GF-D8 (cell line): ENCODE measurements around the gene TTYH1.
"Not testable (repeated sequence)": the region's sequence is repeated elsewhere in the genome, so short reads cannot be mapped to it uniquely, and the experiment has no call there.

ENCODE experiments used
- DNase-seq: peaks from one replicate; lab custom pipeline; 2025; lab: John Stamatoyannopoulos, UW

Gene TTYH1

DNA sequence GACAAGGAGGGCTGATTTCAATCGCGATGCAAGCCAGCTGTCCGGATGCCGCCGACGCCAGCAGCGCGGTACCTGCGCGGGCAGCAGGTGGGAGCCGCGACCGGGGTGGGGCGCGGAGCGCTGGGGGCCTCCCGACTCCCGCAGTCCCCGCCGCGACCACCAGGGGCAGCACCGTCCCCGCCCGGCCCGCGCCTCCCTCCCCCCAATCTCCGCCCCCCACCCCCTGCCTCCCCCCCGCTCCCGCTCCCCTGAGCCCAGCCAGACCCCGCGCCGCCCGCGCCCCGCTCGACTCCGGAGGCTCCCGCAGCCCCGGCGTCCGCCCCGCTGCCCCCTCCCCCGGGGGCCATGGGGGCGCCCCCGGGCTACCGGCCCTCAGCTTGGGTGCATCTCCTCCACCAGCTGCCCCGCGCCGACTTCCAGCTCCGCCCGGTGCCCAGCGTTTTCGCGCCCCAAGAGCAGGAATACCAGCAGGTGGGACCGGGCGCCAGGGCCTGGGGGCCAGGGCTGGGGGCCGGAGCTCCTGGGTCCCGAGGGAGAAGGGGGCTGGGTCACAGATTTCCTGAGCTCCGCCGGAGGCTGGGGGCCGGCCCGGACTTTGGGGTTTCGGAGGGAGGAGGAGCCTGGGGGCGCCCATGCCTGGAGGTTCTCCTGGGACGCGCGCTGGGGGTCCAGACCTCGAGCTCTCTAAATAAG is at the start of gene TTYH1:
TTYH1 (plus strand) TSS at position 257 of the 693 bp plus-strand sequence; CDS start at position 346, 89 bp downstream.
- DNase-seq, result no peak

- not testable (repeated sequence) for DNase-seq
Measured at GRCh38 chr19:54365798-54366197, 49.5 kb upstream of the TTYH1 start.

GRCh38 chr19:54366811-54367210 is 48.5 kb upstream of the TTYH1 start:
- no peak for DNase-seq

DNA sequence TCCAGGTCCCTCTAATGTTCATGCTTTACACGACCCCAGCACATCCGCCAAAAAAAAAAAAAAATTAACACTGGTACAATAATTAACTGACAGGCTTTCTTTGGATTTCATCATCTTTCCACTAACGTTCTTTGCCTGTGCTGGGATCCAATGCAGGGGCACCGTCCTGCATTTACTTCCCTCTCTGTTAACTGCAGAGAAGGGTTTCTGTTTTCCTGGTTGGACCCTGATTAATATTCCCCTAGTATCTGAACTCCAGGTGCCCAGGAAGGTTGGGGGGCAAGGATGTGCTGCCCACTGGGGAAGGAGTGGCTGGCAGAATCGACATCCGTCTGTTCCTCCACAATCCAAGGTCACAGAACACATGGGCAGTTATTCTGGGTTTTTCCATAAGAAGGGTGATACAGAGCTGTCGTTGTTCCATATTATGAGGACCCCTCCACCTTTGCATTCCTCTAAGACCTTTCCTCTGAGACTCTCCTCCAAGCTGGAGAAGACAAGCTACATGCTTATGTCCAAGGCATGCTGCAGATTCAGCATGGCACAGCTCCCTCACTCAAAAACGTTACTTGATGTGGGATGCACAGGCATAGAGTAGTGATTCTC is 46.1 kb upstream of the TTYH1 start:
- DNase-seq, result peak; percentile 77

DNA sequence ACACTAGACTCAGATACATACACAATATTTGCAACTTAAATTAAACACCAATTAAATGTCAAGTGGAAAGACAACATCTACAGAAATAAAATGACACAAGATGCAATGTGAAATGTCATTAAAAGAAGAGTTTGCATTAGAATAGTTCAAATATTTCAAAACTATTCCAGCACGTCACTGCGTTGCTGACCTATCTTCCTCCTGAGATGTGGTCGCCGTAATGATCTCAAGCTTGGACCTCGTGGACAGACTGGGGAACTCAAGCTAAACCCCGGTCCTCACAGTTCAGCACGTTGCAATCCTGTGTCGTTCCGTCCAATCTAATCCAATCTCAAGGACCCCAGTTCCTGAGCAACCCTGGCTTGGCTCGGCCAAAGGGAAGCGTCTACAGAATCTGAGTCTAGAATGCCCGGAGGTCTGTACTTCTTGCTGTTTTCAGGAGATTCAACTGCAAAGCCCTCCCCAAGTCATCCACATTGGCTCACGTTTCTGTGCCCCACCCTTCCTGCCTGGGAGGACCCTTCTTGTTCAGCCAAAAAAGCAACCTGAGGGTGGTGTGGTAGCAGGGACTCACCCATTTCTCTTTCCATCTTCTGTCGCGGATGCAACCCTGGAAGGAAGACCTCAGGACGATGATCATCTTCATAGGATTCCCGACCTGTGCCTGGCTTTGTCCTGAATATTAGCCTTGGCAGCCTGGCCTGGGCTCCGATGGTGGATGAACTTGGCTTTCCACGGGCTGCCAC is 45.4 kb upstream of the TTYH1 start:
- peak; percentile 36 for DNase-seq

DNA sequence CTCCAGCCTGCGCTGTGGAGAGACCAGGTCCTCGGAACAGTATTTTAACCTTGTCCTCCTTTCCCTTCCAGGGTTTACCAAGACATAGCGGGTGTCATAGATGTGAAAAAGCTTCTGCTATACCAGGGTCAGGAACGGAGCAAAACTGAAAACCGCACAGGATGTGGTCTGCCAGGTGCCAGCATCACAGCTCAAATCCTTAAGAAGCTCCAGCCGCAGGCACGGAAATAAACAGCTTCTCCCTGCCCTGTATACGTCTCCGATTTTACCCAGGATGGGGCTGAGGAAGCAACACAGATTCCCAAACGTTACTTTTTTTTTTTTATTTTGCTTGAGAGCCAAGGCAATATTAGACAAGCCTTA is 44.8 kb upstream of the TTYH1 start:
- DNase-seq, result peak; percentile 79

DNA sequence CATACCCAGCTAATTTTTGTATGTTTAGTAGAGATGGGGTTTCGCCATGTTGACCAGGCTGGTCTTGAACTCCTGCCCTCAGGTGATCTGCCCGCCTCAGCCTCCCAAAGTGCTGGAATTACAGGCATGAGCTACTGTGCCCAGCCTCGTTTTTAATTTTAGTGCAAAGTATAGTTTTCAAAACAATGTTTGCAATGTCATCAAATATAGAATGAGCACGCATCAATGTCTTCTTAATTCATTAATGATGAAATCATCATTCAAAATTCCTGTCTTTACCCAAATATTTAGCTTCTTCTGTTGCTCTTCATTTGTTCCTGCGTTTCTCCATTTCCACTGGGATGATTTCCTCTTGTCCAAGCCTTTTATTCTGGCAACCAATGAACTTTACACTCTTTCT is 43.8 kb upstream of the TTYH1 start:
- not testable (repeated sequence) for DNase-seq

DNA sequence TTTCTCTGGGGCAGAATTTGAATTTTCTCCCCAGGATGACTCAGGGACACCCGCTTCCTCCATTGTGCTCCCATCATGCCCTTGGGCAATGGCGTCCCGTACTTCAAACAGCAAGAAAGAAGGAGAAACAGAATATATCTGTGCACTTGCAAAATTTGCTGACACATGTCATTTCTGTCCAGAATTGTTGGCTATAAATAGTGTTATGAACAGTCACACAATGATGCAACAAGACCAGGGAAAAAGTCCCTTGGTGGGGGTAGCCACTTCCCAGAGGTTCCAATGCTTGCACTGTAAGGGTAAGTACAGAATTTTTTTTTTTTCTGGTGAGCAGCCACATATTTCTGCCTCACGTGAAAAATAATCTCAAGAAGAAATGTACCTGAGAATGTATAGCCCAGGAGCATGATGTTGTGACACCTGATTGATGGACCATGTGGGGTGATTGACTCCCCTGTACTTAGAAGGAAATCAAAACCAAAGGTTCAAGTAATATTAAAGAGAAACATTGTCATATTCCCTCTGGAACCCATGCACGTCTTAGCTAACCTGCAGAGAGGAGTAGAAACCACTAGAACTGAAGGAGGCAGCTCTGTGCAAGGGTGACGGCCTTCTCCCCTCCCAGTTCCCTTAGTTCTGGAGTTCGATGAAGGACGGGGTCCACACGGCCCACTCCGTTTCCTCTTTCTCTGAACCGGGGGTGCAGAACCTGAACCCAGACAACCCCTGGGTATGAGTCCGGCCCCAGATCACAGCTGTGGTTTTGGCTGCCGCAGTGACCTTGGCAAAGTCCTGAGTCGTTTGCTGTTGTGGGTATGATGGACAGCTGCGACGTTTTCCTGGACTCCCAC is 41.3 kb upstream of the TTYH1 start:
- peak; percentile 53 for DNase-seq

DNA sequence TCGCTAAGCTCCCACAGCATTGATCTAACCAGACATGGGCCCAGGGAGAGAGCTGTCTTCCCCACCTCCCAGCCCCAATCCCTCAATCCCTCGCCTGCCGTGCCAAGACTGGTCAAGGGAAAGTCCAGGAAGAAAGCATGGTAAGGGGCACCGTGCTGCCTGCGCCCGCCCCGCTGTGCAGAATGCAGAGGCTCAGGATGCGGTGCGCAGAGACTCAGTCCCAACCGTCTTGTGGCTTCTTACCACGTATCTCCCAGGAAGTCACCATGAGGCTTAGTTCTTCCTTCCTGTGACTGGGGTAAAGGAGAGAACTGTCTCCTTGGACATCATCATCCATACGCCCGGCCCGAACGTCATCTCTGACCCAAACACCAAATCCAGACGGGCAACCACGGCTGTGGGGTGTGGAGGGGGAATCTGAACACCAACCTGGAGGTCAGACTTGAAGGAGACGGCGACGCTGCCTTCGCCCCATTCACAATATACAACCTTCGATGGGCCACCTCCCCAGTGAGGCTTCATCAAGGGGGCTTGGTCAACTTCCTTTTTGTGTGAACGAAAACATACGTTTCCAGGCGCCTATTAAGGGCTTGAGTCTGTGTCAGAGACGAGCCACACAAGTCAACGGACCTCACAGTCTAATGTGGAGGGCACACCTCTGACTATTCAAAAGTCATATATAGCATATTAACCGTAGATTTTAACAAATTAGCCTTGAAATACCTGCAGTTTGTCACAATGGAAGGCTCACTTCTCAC is 39.9 kb upstream of the TTYH1 start:
- DNase-seq, result peak; percentile 62

DNA sequence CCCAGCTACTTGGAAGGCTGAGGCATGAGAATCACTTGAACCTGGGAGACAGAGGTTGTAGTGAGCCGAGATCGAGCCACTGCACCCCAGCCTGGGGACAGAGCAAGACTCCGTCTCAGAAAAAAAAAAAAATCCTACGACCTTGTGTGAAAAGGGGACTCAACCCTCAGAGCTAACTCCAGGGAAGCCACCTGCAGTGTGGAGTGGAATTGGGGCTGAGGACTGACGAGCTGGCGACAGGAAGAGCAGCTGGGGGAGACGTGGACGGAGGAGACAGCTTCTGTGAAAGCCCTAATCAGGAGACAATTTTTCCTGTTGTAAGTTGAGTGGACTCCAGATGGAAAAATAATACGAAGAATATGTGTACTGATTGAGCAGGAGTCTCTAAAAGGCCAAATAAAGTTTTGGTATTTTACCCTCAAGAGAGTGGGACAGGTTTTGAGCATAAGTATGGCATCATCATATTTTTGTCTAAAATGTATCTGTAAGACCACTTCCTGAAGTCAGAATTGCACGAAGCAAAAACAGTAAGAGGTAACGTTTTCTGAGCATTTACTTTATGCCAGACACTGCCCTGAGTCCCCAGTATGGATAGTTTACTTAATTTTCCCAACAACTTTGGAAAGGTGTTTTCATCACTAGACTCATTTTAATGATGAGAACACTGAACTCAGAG is 38.5 kb upstream of the TTYH1 start:
- DNase-seq, result no peak

DNA sequence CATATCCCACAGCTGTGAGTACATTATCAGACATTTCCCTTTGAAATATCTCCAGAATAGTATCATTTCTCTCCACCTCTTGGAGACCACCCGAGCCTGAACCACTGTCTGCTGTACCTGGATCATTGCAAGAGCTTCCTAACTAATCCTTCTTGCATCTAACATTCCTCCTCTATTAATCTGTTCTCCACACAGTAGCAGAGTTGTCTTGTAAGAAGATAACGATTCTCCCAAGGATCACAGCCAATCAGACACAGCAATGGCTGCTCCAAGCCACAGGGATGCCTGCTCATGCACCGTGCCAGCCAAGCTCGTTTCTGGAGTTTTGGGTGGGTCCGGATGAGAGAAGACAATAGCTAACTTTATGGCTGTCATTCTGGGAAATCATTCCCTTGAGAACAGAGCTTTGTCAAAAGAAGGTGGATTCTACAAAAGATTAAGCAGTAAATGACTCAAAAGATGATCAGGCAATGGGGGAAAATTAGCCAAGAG is 36.0 kb upstream of the TTYH1 start:
- DNase-seq, result no peak

DNA sequence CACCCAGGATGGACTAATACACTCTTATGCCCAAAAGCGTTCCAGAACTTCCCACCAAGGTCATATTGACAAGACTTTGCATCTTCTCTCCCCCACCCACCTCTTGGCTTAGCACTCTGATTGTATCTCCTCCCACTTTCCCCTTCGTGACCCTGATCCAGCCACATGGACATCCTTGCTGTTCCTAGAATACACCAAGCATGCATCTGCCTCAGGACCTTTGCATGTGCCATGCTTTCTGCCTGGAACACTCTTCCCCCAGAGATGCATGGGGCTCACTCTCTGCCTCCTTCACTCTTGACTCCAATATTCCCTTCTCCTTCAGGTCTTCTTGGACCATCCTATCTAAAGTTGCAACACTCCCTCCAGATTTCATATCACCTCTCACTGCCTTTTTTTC is 34.4 kb upstream of the TTYH1 start:
- no peak for DNase-seq

- not testable (repeated sequence) for DNase-seq
Measured at GRCh38 chr19:54382041-54382440, 33.2 kb upstream of the TTYH1 start.

- no peak for DNase-seq
Measured at GRCh38 chr19:54383330-54383729, 31.9 kb upstream of the TTYH1 start.

- DNase-seq, result peak; percentile 99
Measured at GRCh38 chr19:54387991-54388801, 27.1 kb upstream of the TTYH1 start.

DNA sequence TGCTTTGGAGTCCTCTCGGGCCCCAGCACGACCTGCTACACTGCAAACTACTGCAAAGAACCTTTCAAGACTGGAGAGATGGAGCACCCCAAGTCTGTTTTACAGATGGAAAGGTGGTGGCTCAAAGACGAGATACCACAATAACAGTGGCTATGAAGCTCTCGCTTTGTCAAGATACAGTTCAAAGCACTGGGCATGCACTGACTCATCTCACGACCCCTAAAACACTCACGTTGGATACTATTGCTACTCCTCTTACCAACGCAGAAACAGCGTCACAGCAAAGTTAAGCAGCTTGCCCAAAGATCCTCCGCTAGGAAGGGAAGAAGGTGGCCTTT is 26.5 kb upstream of the TTYH1 start:
- no peak for DNase-seq

DNA sequence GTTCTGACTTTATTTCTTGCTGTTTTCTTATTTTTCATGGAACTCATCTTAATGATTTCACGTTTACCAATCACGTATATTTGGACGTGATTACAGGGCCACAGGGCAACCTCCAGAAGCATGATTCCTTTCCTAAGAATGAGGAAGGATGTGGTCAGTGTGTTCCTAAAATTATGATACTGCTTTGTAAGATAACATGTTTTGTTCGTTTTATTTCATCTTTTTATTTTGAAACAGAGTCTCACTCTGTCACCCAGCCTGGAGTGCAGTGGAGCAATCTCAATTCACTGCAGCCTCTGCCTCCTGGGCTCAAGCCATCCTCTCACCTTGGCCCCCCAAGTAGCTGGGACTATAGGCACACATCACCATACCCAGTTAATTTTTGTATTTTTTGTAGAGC is 25.7 kb upstream of the TTYH1 start:
- peak; percentile 97 for DNase-seq

DNA sequence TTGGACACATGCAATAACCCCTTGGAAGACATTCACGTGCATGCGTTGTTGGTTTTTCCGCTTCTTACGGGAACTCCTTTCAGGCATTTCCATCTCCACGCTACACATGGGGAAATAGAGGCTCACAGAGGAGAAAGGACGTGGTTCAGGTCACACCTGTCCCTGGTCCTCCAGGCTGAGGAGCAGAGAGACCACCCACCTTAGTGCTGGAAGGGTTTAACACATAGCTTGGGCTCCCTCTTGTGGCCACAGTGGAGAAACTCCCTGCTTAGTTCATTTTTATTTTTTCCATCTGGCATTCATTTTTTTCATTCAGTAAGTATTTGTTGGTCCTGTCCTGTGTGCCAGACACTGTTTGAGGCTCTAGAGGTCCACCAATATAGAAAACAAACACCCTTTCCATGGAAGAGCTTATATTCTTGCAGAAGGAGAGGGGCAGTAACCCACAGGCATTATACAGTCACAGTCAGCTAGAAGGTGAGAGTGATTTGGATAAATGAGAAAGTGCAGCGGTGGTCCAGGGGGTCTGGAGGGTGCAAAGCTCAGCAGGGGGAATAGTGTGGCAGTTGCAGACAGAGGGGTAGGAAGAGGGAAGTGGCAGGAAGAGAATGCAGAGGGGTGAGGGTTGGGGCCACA is 24.2 kb upstream of the TTYH1 start:
- DNase-seq, result peak; percentile 46

- peak; percentile 3 for DNase-seq
Measured at GRCh38 chr19:54391589-54392061, 23.6 kb upstream of the TTYH1 start.
